ENCODE results near the gene AKAP12.

GRCh38 chr6:151310852-151311767 lies 71.3 kb downstream of the AKAP12 start:
- TF ChIP-seq POLR2A (IDR thresholded peaks at IDR 0.05) (no peak), CTCF (IDR thresholded peaks at IDR 0.05) (no peak)
